Activated naive CD4-positive, alpha-beta T cell treated with anti-CD3 and anti-CD28 coated beads, Interleukin-2, amount 10 ng/mL, durations not matched to agents 7 days and 5 days (primary cell): ENCODE data around the gene UAP1L1.
A peak's percentile ranks its signal among the peaks of the same experiment; 100 is the strongest.
"Not testable (repeated sequence)": the region's sequence is repeated elsewhere in the genome, so short reads cannot be mapped to it uniquely, and the experiment has no call there.

Experiments used
- CTCF ChIA-PET: fragments of 350-600 bp; sonication (Branson Sonifier 250); formaldehyde crosslinking; loops from one replicate; lab custom pipeline; 2021; ENCODE audit warnings: antibody characterized with exemption; lab: Charles Lee
- DNase-seq: peaks from one replicate; pipeline ENCODE4 v3.0.0-alpha.2; 2020
- H3K27ac Mint-ChIP-seq: one replicate; pipeline ENCODE4 v1.8.0; 2021; ENCODE audit warnings: mild to moderate bottlenecking, moderate library complexity, mixed read lengths
- H3K27me3 Mint-ChIP-seq: one replicate; pipeline ENCODE4 v1.8.0; 2021; ENCODE audit warnings: mild to moderate bottlenecking, mixed read lengths
- H3K36me3 Mint-ChIP-seq: one replicate; pipeline ENCODE4 v1.8.0; 2021; ENCODE audit warnings: mixed read lengths
- H3K4me1 Mint-ChIP-seq: one replicate; pipeline ENCODE4 v1.8.0; 2021; ENCODE audit warnings: mixed read lengths
- H3K4me3 Mint-ChIP-seq: one replicate; pipeline ENCODE4 v1.8.0; 2021; ENCODE audit warnings: mild to moderate bottlenecking, moderate library complexity, mixed read lengths
- H3K9me3 Mint-ChIP-seq: one replicate; pipeline ENCODE4 v1.8.0; 2021; ENCODE audit warnings: mixed read lengths

Gene UAP1L1

GRCh38 chr9:137077010-137077747, at the start of gene UAP1L1:
Gene UAP1L1 (plus strand): TSS chr9:137077517. CDS start chr9:137077533, 16 bp downstream.
- H3K36me3 Mint-ChIP-seq, result peaks cover 15% of the 10 kb centered on the region
- peaks cover 13% of the 10 kb centered on the region for H3K4me1 Mint-ChIP-seq
- peak within 1 kb of the TSS; percentile 74 for H3K27ac Mint-ChIP-seq
- peak within 1 kb of the TSS; percentile 76 for H3K4me3 Mint-ChIP-seq
- H3K9me3 Mint-ChIP-seq, result no peaks in the 10 kb centered on the region
- CTCF ChIA-PET, result interaction anchor here (0.6 to 2.3 kb wide), 6 partner anchors 9 to 149 kb away, joined by 3 to 10 read pairs (median 3); partner anchors contain the start of gene MAN1B1
- H3K27me3 Mint-ChIP-seq, result peaks cover 18% of the 10 kb centered on the region
- peak; percentile 83 for DNase-seq

- Mint-ChIP-seq H3K9me3 (no peaks in the 10 kb centered on the region), H3K4me1 (peaks cover 52% of the 10 kb centered on the region), H3K36me3 (no peaks in the 10 kb centered on the region), H3K27me3 (peaks cover 35% of the 10 kb centered on the region), H3K4me3 (peak overlapping the region; percentile 71), H3K27ac (peak overlapping the region; percentile 87)
- CTCF ChIA-PET, result interaction anchor here (0.7 to 3.6 kb wide), 37 partner anchors 8 to 315 kb away, joined by 3 to 22 read pairs (median 5); partner anchors contain the start of genes AJM1, CLIC3, CYSRT1 and FBXW5
- DNase-seq, result peak; percentile 75
Measured at GRCh38 chr9:137028263-137029057, 48.9 kb upstream of the UAP1L1 start.

- H3K4me1 Mint-ChIP-seq, result peaks cover 58% of the 10 kb centered on the region
- H3K4me3 Mint-ChIP-seq, result peak overlapping the region; percentile 71
- H3K27me3 Mint-ChIP-seq, result peaks cover 35% of the 10 kb centered on the region
- H3K9me3 Mint-ChIP-seq, result no peaks in the 10 kb centered on the region
- H3K27ac Mint-ChIP-seq, result peak overlapping the region; percentile 87
- H3K36me3 Mint-ChIP-seq, result no peaks in the 10 kb centered on the region
- CTCF ChIA-PET, result interaction anchor here (0.6 to 3.6 kb wide), 44 partner anchors 9 to 316 kb away, joined by 3 to 22 read pairs (median 4); partner anchors contain the start of genes AJM1, CLIC3, CYSRT1 and FBXW5
- DNase-seq, result peak; percentile 81
Measured at GRCh38 chr9:137029058-137029936, 48.0 kb upstream of the UAP1L1 start.

- Mint-ChIP-seq H3K27ac (peak overlapping the region; percentile 87), H3K4me3 (peak overlapping the region; percentile 71), H3K27me3 (peaks cover 42% of the 10 kb centered on the region), H3K4me1 (peaks cover 63% of the 10 kb centered on the region), H3K9me3 (no peaks in the 10 kb centered on the region), H3K36me3 (no peaks in the 10 kb centered on the region)
- DNase-seq, result no peak
- CTCF ChIA-PET, result interaction anchor here (0.6 to 3.6 kb wide), 36 partner anchors 8 to 317 kb away, joined by 3 to 22 read pairs (median 5); partner anchors contain the start of genes AJM1, CLIC3, FBXW5 and MAN1B1
Measured at GRCh38 chr9:137030006-137030405, 47.3 kb upstream of the UAP1L1 start.

- DNase-seq, result peak; percentile 57
- peak overlapping the region; percentile 76 for H3K27ac Mint-ChIP-seq
- no peaks in the 10 kb centered on the region for H3K36me3 Mint-ChIP-seq
- peaks cover 69% of the 10 kb centered on the region for H3K4me1 Mint-ChIP-seq
- H3K9me3 Mint-ChIP-seq, result no peaks in the 10 kb centered on the region
- peak overlapping the region; percentile 54 for H3K4me3 Mint-ChIP-seq
- peaks cover 44% of the 10 kb centered on the region for H3K27me3 Mint-ChIP-seq
- CTCF ChIA-PET, result interaction anchor here (1.1 to 3.6 kb wide), 9 partner anchors 8 to 243 kb away, joined by 4 to 22 read pairs (median 9); partner anchors contain the start of genes NPDC1 and PAXX
Measured at GRCh38 chr9:137030538-137031527, 46.5 kb upstream of the UAP1L1 start.

- H3K4me1 Mint-ChIP-seq, result peaks cover 65% of the 10 kb centered on the region
- no peaks in the 10 kb centered on the region for H3K9me3 Mint-ChIP-seq
- DNase-seq, result peak; percentile 44
- H3K27me3 Mint-ChIP-seq, result peaks cover 38% of the 10 kb centered on the region
- CTCF ChIA-PET, result interaction anchor here (1.1 to 1.5 kb wide), 2 partner anchors 15 to 84 kb away, joined by 4 to 5 read pairs; no protein-coding TSS in a partner anchor
- peak within 1 kb of the TSS; percentile 55 for H3K4me3 Mint-ChIP-seq
- no peaks in the 10 kb centered on the region for H3K36me3 Mint-ChIP-seq
- H3K27ac Mint-ChIP-seq, result peak within 1 kb of the TSS; percentile 82
Measured at GRCh38 chr9:137031904-137032640, 45.2 kb upstream of the UAP1L1 start, which contains the start of gene FUT7. Gene FUT7 (minus strand): TSS chr9:137032088. CDS start chr9:137031991, 97 bp downstream.

- H3K27ac Mint-ChIP-seq, result peak overlapping the region; percentile 37
- no peaks in the 10 kb centered on the region for H3K9me3 Mint-ChIP-seq
- no peaks in the 10 kb centered on the region for H3K36me3 Mint-ChIP-seq
- H3K4me1 Mint-ChIP-seq, result peaks cover 62% of the 10 kb centered on the region
- H3K27me3 Mint-ChIP-seq, result peaks cover 34% of the 10 kb centered on the region
- CTCF ChIA-PET, result no interaction called here
- DNase-seq, result no peak
- H3K4me3 Mint-ChIP-seq, result no peak overlapping the region
Measured at GRCh38 chr9:137032858-137033257, 44.5 kb upstream of the UAP1L1 start.

GRCh38 chr9:137033481-137033880, 43.8 kb upstream of the UAP1L1 start:
- H3K9me3 Mint-ChIP-seq, DNase-seq, H3K4me3 Mint-ChIP-seq, H3K36me3 Mint-ChIP-seq: not testable (repeated sequence)
- peak overlapping the region; percentile 62 for H3K27ac Mint-ChIP-seq
- H3K27me3 Mint-ChIP-seq, result peaks cover 34% of the 10 kb centered on the region
- CTCF ChIA-PET, result interaction anchor here (2.3 to 2.9 kb wide), 3 partner anchors 85 to 266 kb away, joined by 4 to 39 read pairs (median 28); no protein-coding TSS in a partner anchor
- H3K4me1 Mint-ChIP-seq, result peaks cover 62% of the 10 kb centered on the region

- H3K27me3 Mint-ChIP-seq, result peaks cover 28% of the 10 kb centered on the region
- H3K4me1 Mint-ChIP-seq, result peaks cover 57% of the 10 kb centered on the region
- H3K36me3 Mint-ChIP-seq, result peaks cover 2% of the 10 kb centered on the region
- CTCF ChIA-PET, result interaction anchor here (0.7 to 2.9 kb wide), 34 partner anchors 8 to 273 kb away, joined by 3 to 39 read pairs (median 5); partner anchors contain the start of genes C8G, CLIC3, FBXW5 and NPDC1
- no peak for DNase-seq
- peak overlapping the region; percentile 61 for H3K4me3 Mint-ChIP-seq
- H3K27ac Mint-ChIP-seq, result peak overlapping the region; percentile 91
- H3K9me3 Mint-ChIP-seq, result no peaks in the 10 kb centered on the region
Measured at GRCh38 chr9:137034039-137034708, 43.1 kb upstream of the UAP1L1 start.

GRCh38 chr9:137034709-137035506, 42.4 kb upstream of the UAP1L1 start:
- H3K4me1 Mint-ChIP-seq, result peaks cover 49% of the 10 kb centered on the region

More at GRCh38 chr9:137034709-137035506, 42.4 kb upstream of the UAP1L1 start:
- no peaks in the 10 kb centered on the region for H3K9me3 Mint-ChIP-seq
- DNase-seq, result peak; percentile 93
- CTCF ChIA-PET, result interaction anchor here (0.7 to 2.9 kb wide), 40 partner anchors 9 to 274 kb away, joined by 3 to 39 read pairs (median 5); partner anchors contain the start of genes C8G, CLIC3, FBXW5 and NPDC1
- peaks cover 21% of the 10 kb centered on the region for H3K27me3 Mint-ChIP-seq
- peak overlapping the region; percentile 91 for H3K27ac Mint-ChIP-seq
- peak overlapping the region; percentile 61 for H3K4me3 Mint-ChIP-seq
- H3K36me3 Mint-ChIP-seq, result peaks cover 2% of the 10 kb centered on the region
